GM19240 (cell line): ENCODE results near the gene CYSLTR1.
"Not testable (repeated sequence)": the region's sequence is repeated elsewhere in the genome, so short reads cannot be mapped to it uniquely, and the experiment has no call there.

ENCODE experiments used
- DNase-seq: peaks from one replicate; pipeline ENCODE4 v3.0.0; 2011; ENCODE audit warnings: low spot score; ENCODE audit not compliant: insufficient read length

CYSLTR1 gene

GRCh38 chrX:78226047-78226446 lies 101.4 kb downstream of the CYSLTR1 start:
- not testable (repeated sequence) for DNase-seq
